Embryonic facial prominence (tissue), 1 donor: ENCODE measurements around the gene C1QTNF6.

Experiments
- DNase-seq: peaks from one replicate; pipeline ENCODE4 v3.0.0-alpha.2; 2016; ENCODE audit errors: extremely low spot score

C1QTNF6 gene

GRCh38 chr22:37162221-37163095, 25.6 kb downstream of the C1QTNF6 start:
- DNase-seq = no peak

GRCh38 chr22:37161443-37161842, 26.6 kb downstream of the C1QTNF6 start:
- no peak for DNase-seq

- DNase-seq = no peak
Observed at GRCh38 chr22:37160027-37160426, 28.0 kb downstream of the C1QTNF6 start.

- no peak for DNase-seq
Observed at GRCh38 chr22:37158963-37159290, 29.1 kb downstream of the C1QTNF6 start.

GRCh38 chr22:37157516-37158285, 30.3 kb downstream of the C1QTNF6 start:
- no peak for DNase-seq

- DNase-seq = no peak
Observed at GRCh38 chr22:37156686-37157435, 31.2 kb downstream of the C1QTNF6 start.

- no peak for DNase-seq
Observed at GRCh38 chr22:37155971-37156370, 32.1 kb downstream of the C1QTNF6 start.

GRCh38 chr22:37154925-37155712, 32.9 kb downstream of the C1QTNF6 start:
- DNase-seq = no peak

GRCh38 chr22:37153901-37154300, 34.1 kb downstream of the C1QTNF6 start:
- DNase-seq = no peak

GRCh38 chr22:37151401-37151800, 36.6 kb downstream of the C1QTNF6 start:
- DNase-seq = no peak

GRCh38 chr22:37150701-37151100, 37.3 kb downstream of the C1QTNF6 start:
- no peak for DNase-seq

- no peak for DNase-seq
Observed at GRCh38 chr22:37148742-37149665, 39.0 kb downstream of the C1QTNF6 start.

- DNase-seq = no peak
Observed at GRCh38 chr22:37148031-37148651, 39.9 kb downstream of the C1QTNF6 start.

- no peak for DNase-seq
Observed at GRCh38 chr22:37147186-37147990, 40.7 kb downstream of the C1QTNF6 start.

- DNase-seq = no peak
Observed at GRCh38 chr22:37146507-37147180, 41.4 kb downstream of the C1QTNF6 start.

GRCh38 chr22:37146051-37146385, 42.0 kb downstream of the C1QTNF6 start:
- no peak for DNase-seq

GRCh38 chr22:37145180-37146050, 42.6 kb downstream of the C1QTNF6 start:
- DNase-seq = no peak

GRCh38 chr22:37144180-37144554, 43.9 kb downstream of the C1QTNF6 start:
- no peak for DNase-seq
